Smooth muscle cell (in vitro differentiated cells): ENCODE measurements around the gene PRICKLE2. TPM values are rescaled to one million over a fixed set of nuclear protein-coding genes. Genes with fewer than 3 reads are reported as not detected.

Experiments
- DNase-seq: peaks from one replicate; lab custom pipeline; 2025; ENCODE audit not compliant: unreplicated experiment; lab: John Stamatoyannopoulos, UW
- H2AFZ ChIP-seq: fragments of 200-600 bp; sonication (generic); 2 replicates; pipeline ENCODE4 v1.6.0; 2016; ENCODE audit warnings: antibody characterized with exemption, low read depth, mild to moderate bottlenecking
- H3F3A ChIP-seq: fragments of 200-600 bp; sonication (generic); 2 replicates; pipeline ENCODE4 v1.6.0; 2017; ENCODE audit warnings: antibody characterized with exemption, low read depth
- H3K27ac ChIP-seq: fragments of 200-600 bp; sonication (generic); 2 replicates; pipeline ENCODE4 v1.5.1; 2016; ENCODE audit warnings: low read depth, mild to moderate bottlenecking
- H3K27me3 ChIP-seq: fragments of 200-600 bp; sonication (generic); 2 replicates; pipeline ENCODE4 v1.6.1; 2016; ENCODE audit warnings: low read depth, mild to moderate bottlenecking
- H3K36me3 ChIP-seq: fragments of 200-600 bp; sonication (generic); 2 replicates; pipeline ENCODE4 v1.5.1; 2016; ENCODE audit warnings: low read depth
- H3K4me1 ChIP-seq: fragments of 200-600 bp; sonication (generic); 2 replicates; pipeline ENCODE4 v1.5.1; 2016; ENCODE audit warnings: low read depth
- H3K4me2 ChIP-seq: fragments of 200-600 bp; sonication (generic); 2 replicates; pipeline ENCODE4 v1.6.0; 2016; ENCODE audit warnings: mild to moderate bottlenecking
- H3K4me3 ChIP-seq: fragments of 200-600 bp; sonication (generic); 2 replicates; pipeline ENCODE4 v1.5.1; 2016; ENCODE audit warnings: mild to moderate bottlenecking
- H3K79me2 ChIP-seq: fragments of 200-600 bp; sonication (generic); 2 replicates; pipeline ENCODE4 v1.6.0; 2016; ENCODE audit warnings: low read depth, mild to moderate bottlenecking
- H3K9ac ChIP-seq: fragments of 200-600 bp; sonication (generic); 2 replicates; pipeline ENCODE4 v1.6.0; 2016; ENCODE audit warnings: low read depth
- H3K9me3 ChIP-seq: fragments of 200-600 bp; sonication (generic); replicated peaks from 2 replicates; pipeline ENCODE4 v1.5.1; 2016; ENCODE audit warnings: low read depth
- H4K20me1 ChIP-seq: fragments of 200-600 bp; sonication (generic); 2 replicates; pipeline ENCODE4 v1.6.0; 2016; ENCODE audit warnings: low read depth
- WGBS: methylation state at CpG from one replicate; pipeline ENCODE4 v1.1.7; 2016; ENCODE audit warnings: low lambda C conversion rate; 5-methylcytosine and 5-hydroxymethylcytosine counted together
- polyA plus RNA-seq: library from polyadenylated mRNA; unstranded; fragments of >200 nt; fragmentation: Nextera tagmentation; extraction: Ambion mirVana; gene quantifications from 2 replicates; pipeline ENCODE4 v1.2.1, GENCODE V29; 2016
- total RNA-seq: library from RNA; depleted of rRNA; stranded (reverse); fragments of >200 nt; gene quantifications from 2 replicates; pipeline ENCODE4 v1.2.3, GENCODE V29; 2014
- TF ChIP-seq, protein P1 (sequence below): fragments of 200-600 bp; sonication (generic); IDR thresholded peaks from 2 replicates; pipeline ENCODE4 v1.5.1; 2017; ENCODE audit warnings: borderline replicate concordance, mild to moderate bottlenecking, antibody characterized with exemption; ENCODE audit not compliant: insufficient read depth, poor library complexity, severe bottlenecking

PRICKLE2 gene
- total and polyA plus RNA-seq, 2 experiments from 2014 or later: 7.8 to 49.9 TPM

- no peak overlapping the region for H2AFZ ChIP-seq
- WGBS: 47% methylated on average over 12 of the region's 12 CpGs
- H3F3A ChIP-seq: peaks cover 44% of the 10 kb centered on the region
- H3K36me3 ChIP-seq: no peaks in the 10 kb centered on the region
- H3K27me3 ChIP-seq: no peaks in the 10 kb centered on the region
- H3K4me3 ChIP-seq: no peak overlapping the region
- no peak for DNase-seq
- peaks cover 88% of the 10 kb centered on the region for H3K79me2 ChIP-seq
- peak overlapping the region; percentile 45 for H3K9ac ChIP-seq
- H4K20me1 ChIP-seq: peaks cover 65% of the 10 kb centered on the region
- H3K27ac ChIP-seq: peak overlapping the region; percentile 72
- peak overlapping the region; percentile 66 for H3K4me2 ChIP-seq
- TF ChIP-seq, protein P1, sequence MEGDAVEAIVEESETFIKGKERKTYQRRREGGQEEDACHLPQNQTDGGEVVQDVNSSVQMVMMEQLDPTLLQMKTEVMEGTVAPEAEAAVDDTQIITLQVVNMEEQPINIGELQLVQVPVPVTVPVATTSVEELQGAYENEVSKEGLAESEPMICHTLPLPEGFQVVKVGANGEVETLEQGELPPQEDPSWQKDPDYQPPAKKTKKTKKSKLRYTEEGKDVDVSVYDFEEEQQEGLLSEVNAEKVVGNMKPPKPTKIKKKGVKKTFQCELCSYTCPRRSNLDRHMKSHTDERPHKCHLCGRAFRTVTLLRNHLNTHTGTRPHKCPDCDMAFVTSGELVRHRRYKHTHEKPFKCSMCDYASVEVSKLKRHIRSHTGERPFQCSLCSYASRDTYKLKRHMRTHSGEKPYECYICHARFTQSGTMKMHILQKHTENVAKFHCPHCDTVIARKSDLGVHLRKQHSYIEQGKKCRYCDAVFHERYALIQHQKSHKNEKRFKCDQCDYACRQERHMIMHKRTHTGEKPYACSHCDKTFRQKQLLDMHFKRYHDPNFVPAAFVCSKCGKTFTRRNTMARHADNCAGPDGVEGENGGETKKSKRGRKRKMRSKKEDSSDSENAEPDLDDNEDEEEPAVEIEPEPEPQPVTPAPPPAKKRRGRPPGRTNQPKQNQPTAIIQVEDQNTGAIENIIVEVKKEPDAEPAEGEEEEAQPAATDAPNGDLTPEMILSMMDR: no peak
- H3K4me1 ChIP-seq: peaks cover 27% of the 10 kb centered on the region
- no peaks in the 10 kb centered on the region for H3K9me3 ChIP-seq
These were observed 15.2 kb downstream of the PRICKLE2 start for GRCh38 chr3:64209866-64210621.

- Histone ChIP-seq H3K4me3 (no peak overlapping the region), H2AFZ (no peak overlapping the region), H3K9ac (peak overlapping the region; percentile 53), H3K36me3 (no peaks in the 10 kb centered on the region), H3F3A (peaks cover 34% of the 10 kb centered on the region), H3K79me2 (peaks cover 90% of the 10 kb centered on the region), H3K4me1 (peaks cover 10% of the 10 kb centered on the region), H4K20me1 (peaks cover 57% of the 10 kb centered on the region), H3K27me3 (no peaks in the 10 kb centered on the region), H3K27ac (peak overlapping the region; percentile 84), H3K9me3 (no peaks in the 10 kb centered on the region), H3K4me2 (peak overlapping the region; percentile 77)
- no peak for DNase-seq
- WGBS: 9% methylated on average over 14 of the region's 14 CpGs
- TF ChIP-seq, protein P1: no peak
These were observed 17.8 kb downstream of the PRICKLE2 start for GRCh38 chr3:64207289-64208080.

- Histone ChIP-seq H4K20me1 (peaks cover 43% of the 10 kb centered on the region), H3K9me3 (no peaks in the 10 kb centered on the region), H2AFZ (no peak overlapping the region), H3K27me3 (no peaks in the 10 kb centered on the region), H3K36me3 (no peaks in the 10 kb centered on the region), H3K4me3 (no peak overlapping the region), H3F3A (peaks cover 29% of the 10 kb centered on the region), H3K79me2 (peaks cover 90% of the 10 kb centered on the region), H3K9ac (no peak overlapping the region), H3K4me1 (peaks cover 10% of the 10 kb centered on the region), H3K27ac (peak overlapping the region; percentile 84), H3K4me2 (peak overlapping the region; percentile 12)
- 63% methylated on average over 7 of the region's 7 CpGs for WGBS
- no peak for DNase-seq
- TF ChIP-seq, protein P1: no peak
These were observed 21.0 kb downstream of the PRICKLE2 start for GRCh38 chr3:64203969-64204908.
